Smooth muscle cell (in vitro differentiated cells): ENCODE data around the gene CAMTA1. TPM values are rescaled to one million over a fixed set of nuclear protein-coding genes. Genes with fewer than 3 reads are reported as not detected.

Experiments used
- DNase-seq: peaks from one replicate; lab custom pipeline; 2025; ENCODE audit not compliant: unreplicated experiment; lab: John Stamatoyannopoulos, UW
- H2AFZ ChIP-seq: fragments of 200-600 bp; sonication (generic); 2 replicates; pipeline ENCODE4 v1.6.0; 2016; ENCODE audit warnings: antibody characterized with exemption, low read depth, mild to moderate bottlenecking
- H3F3A ChIP-seq: fragments of 200-600 bp; sonication (generic); 2 replicates; pipeline ENCODE4 v1.6.0; 2017; ENCODE audit warnings: antibody characterized with exemption, low read depth
- H3K27ac ChIP-seq: fragments of 200-600 bp; sonication (generic); 2 replicates; pipeline ENCODE4 v1.5.1; 2016; ENCODE audit warnings: low read depth, mild to moderate bottlenecking
- H3K27me3 ChIP-seq: fragments of 200-600 bp; sonication (generic); 2 replicates; pipeline ENCODE4 v1.6.1; 2016; ENCODE audit warnings: low read depth, mild to moderate bottlenecking
- H3K36me3 ChIP-seq: fragments of 200-600 bp; sonication (generic); 2 replicates; pipeline ENCODE4 v1.5.1; 2016; ENCODE audit warnings: low read depth
- H3K4me1 ChIP-seq: fragments of 200-600 bp; sonication (generic); 2 replicates; pipeline ENCODE4 v1.5.1; 2016; ENCODE audit warnings: low read depth
- H3K4me2 ChIP-seq: fragments of 200-600 bp; sonication (generic); 2 replicates; pipeline ENCODE4 v1.6.0; 2016; ENCODE audit warnings: mild to moderate bottlenecking
- H3K4me3 ChIP-seq: fragments of 200-600 bp; sonication (generic); 2 replicates; pipeline ENCODE4 v1.5.1; 2016; ENCODE audit warnings: mild to moderate bottlenecking
- H3K79me2 ChIP-seq: fragments of 200-600 bp; sonication (generic); 2 replicates; pipeline ENCODE4 v1.6.0; 2016; ENCODE audit warnings: low read depth, mild to moderate bottlenecking
- H3K9ac ChIP-seq: fragments of 200-600 bp; sonication (generic); 2 replicates; pipeline ENCODE4 v1.6.0; 2016; ENCODE audit warnings: low read depth
- H3K9me3 ChIP-seq: fragments of 200-600 bp; sonication (generic); replicated peaks from 2 replicates; pipeline ENCODE4 v1.5.1; 2016; ENCODE audit warnings: low read depth
- H4K20me1 ChIP-seq: fragments of 200-600 bp; sonication (generic); 2 replicates; pipeline ENCODE4 v1.6.0; 2016; ENCODE audit warnings: low read depth
- CTCF ChIP-seq: fragments of 200-600 bp; sonication (generic); IDR thresholded peaks from 2 replicates; pipeline ENCODE4 v1.5.1; 2017; ENCODE audit warnings: borderline replicate concordance, mild to moderate bottlenecking, antibody characterized with exemption; ENCODE audit not compliant: insufficient read depth, poor library complexity, severe bottlenecking
- WGBS: methylation state at CpG from one replicate; pipeline ENCODE4 v1.1.7; 2016; ENCODE audit warnings: low lambda C conversion rate; 5-methylcytosine and 5-hydroxymethylcytosine counted together
- polyA plus RNA-seq: library from polyadenylated mRNA; unstranded; fragments of >200 nt; fragmentation: Nextera tagmentation; extraction: Ambion mirVana; gene quantifications from 2 replicates; pipeline ENCODE4 v1.2.1, GENCODE V29; 2016
- total RNA-seq: library from RNA; depleted of rRNA; stranded (reverse); fragments of >200 nt; gene quantifications from 2 replicates; pipeline ENCODE4 v1.2.3, GENCODE V29; 2014

The CAMTA1 gene
- total and polyA plus RNA-seq, 2 experiments from 2014 or later, result 139 to 145 TPM

- H3K27ac ChIP-seq, result no peak overlapping the region
- no peak for TF ChIP-seq CTCF
- no peaks in the 10 kb centered on the region for H3K79me2 ChIP-seq
- H3K4me1 ChIP-seq, result peaks cover 5% of the 10 kb centered on the region
- no peak overlapping the region for H3K4me2 ChIP-seq
- no peaks in the 10 kb centered on the region for H3K36me3 ChIP-seq
- H3K9me3 ChIP-seq, result no peaks in the 10 kb centered on the region
- DNase-seq, result no peak
- WGBS, result 57% methylated on average over 7 of the region's 7 CpGs
- H3K9ac ChIP-seq, result no peak overlapping the region
- no peak overlapping the region for H2AFZ ChIP-seq
- H4K20me1 ChIP-seq, result no peaks in the 10 kb centered on the region
- H3F3A ChIP-seq, result no peaks in the 10 kb centered on the region
- H3K4me3 ChIP-seq, result no peak overlapping the region
- no peaks in the 10 kb centered on the region for H3K27me3 ChIP-seq
Observed at GRCh38 chr1:7509598-7509997, 724.3 kb downstream of the CAMTA1 start.

GRCh38 chr1:7510389-7510931 lies 725.2 kb downstream of the CAMTA1 start:
- Histone ChIP-seq H3K9me3 (no peaks in the 10 kb centered on the region), H3K79me2 (no peaks in the 10 kb centered on the region), H3K27ac (no peak overlapping the region), H3K4me3 (no peak overlapping the region), H3K36me3 (no peaks in the 10 kb centered on the region), H4K20me1 (no peaks in the 10 kb centered on the region), H3K4me1 (peaks cover 5% of the 10 kb centered on the region), H3F3A (no peaks in the 10 kb centered on the region), H2AFZ (no peak overlapping the region), H3K4me2 (no peak overlapping the region), H3K27me3 (no peaks in the 10 kb centered on the region), H3K9ac (no peak overlapping the region)
- 92% methylated on average over 7 of the region's 7 CpGs for WGBS
- no peak for TF ChIP-seq CTCF
- DNase-seq, result no peak

GRCh38 chr1:7511381-7511780 lies 726.1 kb downstream of the CAMTA1 start:
- H2AFZ ChIP-seq, result no peak overlapping the region
- H3K9ac ChIP-seq, result no peak overlapping the region
- H3K27ac ChIP-seq, result no peak overlapping the region
- no peak for DNase-seq
- H3K4me1 ChIP-seq, result peaks cover 5% of the 10 kb centered on the region
- H3K27me3 ChIP-seq, result no peaks in the 10 kb centered on the region
- H3K36me3 ChIP-seq, result no peaks in the 10 kb centered on the region
- no peak overlapping the region for H3K4me3 ChIP-seq
- H3K9me3 ChIP-seq, result no peaks in the 10 kb centered on the region
- H3K4me2 ChIP-seq, result no peak overlapping the region
- no peaks in the 10 kb centered on the region for H3K79me2 ChIP-seq
- no peaks in the 10 kb centered on the region for H4K20me1 ChIP-seq
- no peaks in the 10 kb centered on the region for H3F3A ChIP-seq
- 80% methylated on average over 2 of the region's 2 CpGs for WGBS
- no peak for TF ChIP-seq CTCF

GRCh38 chr1:7513081-7513480 lies 727.8 kb downstream of the CAMTA1 start:
- no peaks in the 10 kb centered on the region for H3F3A ChIP-seq
- TF ChIP-seq CTCF, result no peak
- DNase-seq, result no peak
- no peak overlapping the region for H3K9ac ChIP-seq
- H3K79me2 ChIP-seq, result no peaks in the 10 kb centered on the region
- H3K36me3 ChIP-seq, result no peaks in the 10 kb centered on the region
- WGBS, result 77% methylated on average over 10 of the region's 10 CpGs
- H3K4me1 ChIP-seq, result peaks cover 5% of the 10 kb centered on the region
- no peak overlapping the region for H3K4me3 ChIP-seq
- H3K27me3 ChIP-seq, result no peaks in the 10 kb centered on the region
- H2AFZ ChIP-seq, result no peak overlapping the region
- H4K20me1 ChIP-seq, result no peaks in the 10 kb centered on the region
- H3K4me2 ChIP-seq, result no peak overlapping the region
- H3K27ac ChIP-seq, result no peak overlapping the region
- no peaks in the 10 kb centered on the region for H3K9me3 ChIP-seq
